SW 1271 (cell line): Measurements from ENCODE around the gene NES.

Source experiments
- DNase-seq, 2 experiments: peaks; one replicate each; lab custom pipeline; 2025; lab: John Stamatoyannopoulos, UW

Gene NES, protein sequence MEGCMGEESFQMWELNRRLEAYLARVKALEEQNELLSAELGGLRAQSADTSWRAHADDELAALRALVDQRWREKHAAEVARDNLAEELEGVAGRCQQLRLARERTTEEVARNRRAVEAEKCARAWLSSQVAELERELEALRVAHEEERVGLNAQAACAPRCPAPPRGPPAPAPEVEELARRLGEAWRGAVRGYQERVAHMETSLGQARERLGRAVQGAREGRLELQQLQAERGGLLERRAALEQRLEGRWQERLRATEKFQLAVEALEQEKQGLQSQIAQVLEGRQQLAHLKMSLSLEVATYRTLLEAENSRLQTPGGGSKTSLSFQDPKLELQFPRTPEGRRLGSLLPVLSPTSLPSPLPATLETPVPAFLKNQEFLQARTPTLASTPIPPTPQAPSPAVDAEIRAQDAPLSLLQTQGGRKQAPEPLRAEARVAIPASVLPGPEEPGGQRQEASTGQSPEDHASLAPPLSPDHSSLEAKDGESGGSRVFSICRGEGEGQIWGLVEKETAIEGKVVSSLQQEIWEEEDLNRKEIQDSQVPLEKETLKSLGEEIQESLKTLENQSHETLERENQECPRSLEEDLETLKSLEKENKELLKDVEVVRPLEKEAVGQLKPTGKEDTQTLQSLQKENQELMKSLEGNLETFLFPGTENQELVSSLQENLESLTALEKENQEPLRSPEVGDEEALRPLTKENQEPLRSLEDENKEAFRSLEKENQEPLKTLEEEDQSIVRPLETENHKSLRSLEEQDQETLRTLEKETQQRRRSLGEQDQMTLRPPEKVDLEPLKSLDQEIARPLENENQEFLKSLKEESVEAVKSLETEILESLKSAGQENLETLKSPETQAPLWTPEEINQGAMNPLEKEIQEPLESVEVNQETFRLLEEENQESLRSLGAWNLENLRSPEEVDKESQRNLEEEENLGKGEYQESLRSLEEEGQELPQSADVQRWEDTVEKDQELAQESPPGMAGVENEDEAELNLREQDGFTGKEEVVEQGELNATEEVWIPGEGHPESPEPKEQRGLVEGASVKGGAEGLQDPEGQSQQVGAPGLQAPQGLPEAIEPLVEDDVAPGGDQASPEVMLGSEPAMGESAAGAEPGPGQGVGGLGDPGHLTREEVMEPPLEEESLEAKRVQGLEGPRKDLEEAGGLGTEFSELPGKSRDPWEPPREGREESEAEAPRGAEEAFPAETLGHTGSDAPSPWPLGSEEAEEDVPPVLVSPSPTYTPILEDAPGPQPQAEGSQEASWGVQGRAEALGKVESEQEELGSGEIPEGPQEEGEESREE (N-terminal part only)

DNA sequence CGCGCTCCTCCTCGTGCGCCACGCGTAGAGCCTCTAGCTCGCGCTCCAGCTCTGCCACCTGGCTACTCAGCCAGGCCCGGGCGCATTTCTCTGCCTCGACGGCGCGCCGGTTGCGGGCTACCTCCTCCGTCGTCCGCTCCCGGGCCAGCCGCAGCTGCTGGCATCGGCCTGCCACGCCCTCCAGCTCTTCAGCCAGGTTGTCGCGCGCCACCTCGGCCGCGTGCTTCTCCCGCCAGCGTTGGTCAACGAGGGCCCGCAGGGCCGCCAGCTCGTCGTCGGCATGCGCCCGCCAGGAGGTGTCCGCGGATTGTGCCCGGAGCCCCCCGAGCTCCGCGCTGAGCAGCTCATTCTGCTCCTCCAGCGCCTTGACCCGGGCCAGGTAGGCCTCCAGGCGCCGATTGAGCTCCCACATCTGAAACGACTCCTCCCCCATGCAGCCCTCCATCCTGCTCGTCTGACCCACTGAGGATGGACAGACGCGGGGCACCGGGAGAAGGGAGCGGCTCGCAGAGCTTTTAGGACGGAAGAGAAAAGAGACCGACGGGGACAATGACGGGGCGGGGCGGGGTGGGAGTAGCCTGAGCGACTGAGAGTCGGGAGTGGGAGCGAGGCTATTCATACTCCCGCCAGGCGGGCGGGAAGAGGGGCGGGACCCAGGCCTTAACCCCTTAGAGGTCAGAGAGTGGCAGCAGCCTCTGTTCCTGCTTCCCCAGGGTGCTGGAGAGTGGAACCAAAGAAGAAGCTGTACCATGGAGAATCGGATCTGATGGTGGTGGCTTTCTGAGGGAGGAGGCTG lies at the start of gene NES:
Gene NES, minus strand, starts transcription at position 588 of the 796 bp plus-strand sequence. Its CDS starts 143 bp downstream, at position 445.
- DNase-seq = no peak

DNA sequence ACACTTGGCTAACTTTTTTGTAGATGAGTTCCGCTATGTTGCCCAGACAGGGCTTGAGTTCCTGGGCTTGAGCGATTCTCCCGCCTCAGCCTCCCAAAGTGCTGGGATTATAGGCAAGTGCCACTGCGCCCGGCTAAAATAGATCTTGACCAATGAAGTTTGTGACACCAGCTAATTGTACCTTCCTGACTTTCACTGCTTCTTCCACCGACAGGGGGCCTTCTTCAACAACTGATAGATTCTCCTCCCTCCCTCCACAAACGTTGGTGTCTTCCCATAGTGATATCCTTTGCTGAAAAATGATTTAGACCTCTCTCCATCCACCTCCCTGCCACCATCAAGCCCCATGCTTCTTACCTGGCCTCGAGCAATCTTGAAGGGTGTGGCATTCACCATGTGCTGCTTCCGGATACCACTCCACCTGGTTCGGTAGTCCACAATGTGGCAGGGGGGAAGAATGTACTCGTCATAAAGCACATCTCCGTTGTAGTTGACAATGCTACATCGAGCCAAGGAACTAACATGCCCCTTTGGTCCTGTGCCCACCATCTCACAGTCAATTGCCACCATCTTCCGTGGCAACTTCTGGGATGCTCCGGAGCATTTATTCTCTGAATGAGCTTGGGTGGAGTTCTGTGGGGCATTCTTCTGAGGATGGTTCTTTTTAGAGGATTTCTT lies 49.5 kb upstream of the NES start:
- peak; percentile 18 to 45 for DNase-seq

DNA sequence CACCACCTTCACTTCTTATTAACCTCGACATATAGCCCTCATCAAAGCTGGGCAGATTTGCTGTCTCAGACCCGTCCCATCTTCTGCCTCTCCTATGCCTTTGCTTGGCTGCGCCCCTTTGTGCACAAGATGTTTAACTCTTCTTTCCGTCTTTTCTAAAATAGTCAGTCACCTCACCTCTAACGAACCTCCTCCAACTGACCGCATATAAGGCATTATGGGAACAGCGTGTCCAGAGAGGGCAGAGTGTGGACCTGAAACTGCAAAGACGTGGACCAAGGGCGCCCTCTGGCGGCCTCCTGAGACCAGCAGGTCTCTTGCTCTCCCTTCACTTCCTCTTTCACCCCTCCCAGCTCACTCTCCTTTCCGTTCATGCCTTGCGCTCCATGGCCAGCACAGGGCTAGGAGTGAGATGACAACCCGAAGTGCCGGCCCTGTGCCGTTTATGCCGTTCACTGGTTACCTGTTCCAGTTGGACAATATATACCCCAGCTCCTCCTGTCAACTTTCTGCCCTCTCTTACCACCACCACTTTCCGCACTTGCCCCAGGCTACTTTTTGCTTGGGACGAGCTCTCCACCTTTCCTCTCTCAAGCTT lies 48.6 kb upstream of the NES start:
- peak in 1 of 2 experiments; percentile 82 for DNase-seq

DNA sequence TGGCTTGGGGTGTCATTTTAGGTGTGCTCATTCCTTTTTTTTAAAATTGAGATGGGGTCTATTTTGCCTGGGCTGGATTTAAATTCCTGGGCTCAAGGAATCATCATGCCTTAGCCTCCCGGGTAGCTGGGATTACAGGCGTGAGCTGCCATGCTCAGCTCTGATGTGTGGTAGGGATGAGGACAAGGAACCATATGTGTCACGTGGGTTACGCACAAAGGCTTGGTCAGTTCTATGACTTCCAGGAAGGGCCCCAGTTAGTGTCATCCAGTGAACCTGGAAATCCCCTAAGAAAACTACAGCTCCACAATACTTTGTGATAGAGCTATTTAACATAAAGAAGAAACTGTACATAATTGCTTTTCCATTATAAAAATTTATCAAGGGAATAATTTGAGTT lies 44.3 kb upstream of the NES start:
- no peak for DNase-seq

DNA sequence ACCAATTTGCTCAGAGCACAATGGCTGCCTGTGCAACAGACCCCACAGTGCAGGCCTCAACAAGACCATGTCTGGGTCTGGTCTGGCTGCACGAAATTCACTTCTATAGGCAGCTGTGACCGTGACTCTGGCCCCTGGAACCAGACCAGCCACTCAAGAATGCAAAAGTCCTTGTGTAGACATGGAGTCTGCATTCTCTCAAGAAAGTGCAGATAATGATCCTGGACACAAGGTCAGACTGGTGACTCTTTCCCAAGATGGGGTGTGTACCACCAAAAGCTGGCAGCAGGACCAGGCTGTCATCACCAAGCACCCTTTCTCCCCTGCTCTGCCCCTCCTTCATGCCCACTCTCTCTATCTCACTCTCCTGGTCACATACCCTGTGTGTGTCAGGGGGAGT lies 43.9 kb upstream of the NES start:
- DNase-seq = no peak

DNA sequence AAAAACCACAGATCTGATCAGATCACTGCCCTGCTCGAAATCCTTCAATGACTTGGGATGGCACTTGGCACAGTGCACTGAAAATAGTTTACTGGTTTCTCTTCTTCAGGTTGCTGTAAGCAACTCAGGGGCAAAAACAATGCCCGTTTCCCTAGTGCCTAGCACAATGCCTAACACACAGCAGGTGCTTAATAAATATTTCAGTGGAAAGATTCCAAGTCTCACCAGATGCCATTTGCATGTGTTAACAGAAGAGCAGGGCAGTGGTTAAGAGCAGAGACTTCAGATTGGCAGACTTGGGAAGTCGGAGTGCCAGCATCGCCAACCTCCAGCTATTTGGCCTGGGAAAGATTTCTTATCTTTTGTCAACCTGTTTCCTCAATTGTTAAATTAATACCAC lies 40.1 kb upstream of the NES start:
- no peak for DNase-seq

DNA sequence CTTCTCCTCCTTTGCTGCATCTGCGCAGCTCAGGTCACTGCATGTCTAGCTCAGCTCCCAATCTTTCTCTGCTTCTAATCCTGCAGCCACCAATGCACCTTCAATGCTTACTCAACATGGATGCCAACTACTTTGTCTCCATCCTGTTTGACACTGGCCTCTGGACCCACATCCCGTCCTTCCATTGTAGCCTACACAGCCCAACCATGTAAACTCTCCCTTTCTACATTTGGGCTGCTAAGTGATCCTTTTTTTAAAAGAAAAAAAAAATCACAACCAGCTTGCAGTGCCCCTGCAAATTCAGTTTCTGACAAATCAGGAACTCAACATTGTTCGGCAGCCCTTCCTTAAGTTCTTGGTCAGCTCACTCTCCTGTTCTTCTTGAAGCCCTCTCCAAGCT lies 37.6 kb upstream of the NES start:
- DNase-seq = no peak

DNA sequence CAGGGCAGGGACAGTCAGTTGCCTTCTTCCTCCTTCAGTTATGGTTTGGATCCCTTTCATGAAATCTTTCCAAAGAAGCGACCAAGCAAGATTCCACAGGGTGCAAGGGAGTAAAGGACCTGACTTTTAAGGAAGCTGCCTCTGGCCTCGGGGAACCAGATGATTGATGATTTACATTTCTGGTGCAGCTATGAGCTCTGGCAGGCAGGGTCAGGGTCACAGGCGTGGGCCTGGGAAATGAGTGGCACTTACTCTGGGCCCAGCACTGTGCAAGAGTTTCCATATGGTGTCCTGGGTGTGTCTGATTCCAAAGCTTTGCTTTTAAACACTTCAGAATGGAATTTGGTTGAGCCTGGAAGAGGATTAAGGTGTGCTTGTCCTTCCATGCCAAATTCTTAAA lies 35.4 kb upstream of the NES start:
- DNase-seq = no peak

DNA sequence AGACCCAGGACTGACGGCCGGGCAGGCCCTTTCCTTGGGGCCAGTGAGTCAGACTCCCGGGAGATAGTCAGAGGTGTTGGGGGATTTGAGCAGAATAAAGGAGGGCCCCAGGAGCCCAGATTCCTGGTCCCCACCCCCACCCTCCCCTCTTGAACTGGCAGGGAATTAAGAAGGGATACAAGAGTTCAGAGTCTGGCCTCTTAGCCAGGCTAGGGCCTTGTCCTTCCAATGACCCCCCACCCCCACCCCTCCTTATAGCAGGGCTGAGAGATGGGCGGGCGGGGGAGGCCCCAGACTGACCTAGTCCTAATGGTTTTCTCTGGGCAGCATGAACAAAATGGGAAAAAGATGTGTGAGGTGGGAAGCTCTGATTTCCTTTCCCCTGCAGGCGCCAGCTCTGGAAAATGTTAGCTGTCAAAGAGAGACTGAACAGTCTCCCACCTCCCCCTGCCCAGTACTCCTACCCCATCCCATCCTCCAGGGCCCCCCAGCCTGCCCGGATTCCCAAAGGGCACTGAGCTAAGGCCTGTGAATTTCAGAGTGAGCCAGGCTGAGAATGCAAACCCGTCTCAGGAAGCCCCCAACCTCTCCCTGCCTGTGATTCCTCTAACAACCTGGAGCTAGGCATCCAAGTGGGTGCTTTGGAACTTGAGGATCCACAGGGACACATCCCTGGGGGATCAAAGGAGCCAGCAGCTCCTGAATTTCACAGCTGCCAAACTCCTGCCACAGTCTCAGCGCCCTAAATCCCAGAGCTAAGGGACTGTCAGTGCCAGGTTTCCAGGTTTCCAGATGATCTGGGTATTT lies 34.0 kb upstream of the NES start:
- DNase-seq = no peak

DNA sequence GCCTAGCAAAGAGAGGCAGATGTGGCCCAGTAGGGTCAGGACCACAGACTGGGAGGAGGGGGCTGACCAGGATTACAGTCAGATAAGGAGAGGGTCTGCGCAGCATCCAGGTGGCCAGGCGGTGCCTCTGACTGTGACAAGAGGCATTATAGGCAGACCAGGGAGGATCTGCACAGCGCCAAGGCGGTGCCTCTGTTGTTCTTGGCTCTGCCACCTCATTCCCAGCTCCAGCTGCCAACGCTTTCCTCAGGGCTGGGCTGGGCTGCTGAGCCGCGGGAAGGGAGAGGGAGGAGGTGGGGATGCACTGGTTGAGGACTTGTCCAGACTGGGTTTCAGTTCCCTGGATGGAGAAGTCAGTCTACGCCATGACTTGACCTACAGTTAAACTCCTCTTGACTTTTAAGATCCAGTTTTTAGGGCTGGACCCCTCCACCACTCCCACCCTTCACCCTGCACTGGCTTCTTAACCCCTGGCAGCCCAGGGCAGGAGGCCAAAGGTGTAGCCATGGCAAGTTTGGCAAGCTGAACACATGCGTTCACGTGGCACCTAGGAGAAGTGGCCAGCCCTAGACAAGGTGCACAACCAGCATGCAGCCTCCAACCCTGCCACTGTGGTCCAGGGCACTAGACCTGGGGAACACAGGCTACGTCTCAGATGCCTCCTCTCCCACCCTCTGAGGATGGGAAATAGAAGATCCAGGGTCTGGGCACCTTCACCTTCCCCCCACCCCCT lies 32.7 kb upstream of the NES start:
- no peak for DNase-seq

DNA sequence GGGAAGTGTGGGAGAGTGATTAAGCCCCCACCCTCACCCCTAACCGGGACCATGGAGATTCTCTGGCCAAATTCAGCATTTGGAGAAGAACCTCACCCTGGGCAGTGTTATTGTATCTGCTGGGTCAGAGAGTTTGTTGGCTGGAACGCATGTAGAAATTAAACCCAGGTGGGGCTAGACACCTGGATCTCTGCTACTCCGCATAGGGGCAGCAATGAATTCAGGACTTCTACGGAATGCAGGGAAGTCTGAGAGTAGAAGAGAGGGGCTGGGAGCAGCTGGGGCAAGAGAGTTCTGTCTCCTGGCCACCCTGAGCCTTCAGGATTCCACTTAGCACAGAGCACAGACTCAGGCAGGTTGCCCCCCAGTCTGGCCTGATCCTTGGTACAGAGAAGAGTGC lies 31.8 kb upstream of the NES start:
- DNase-seq = no peak

DNA sequence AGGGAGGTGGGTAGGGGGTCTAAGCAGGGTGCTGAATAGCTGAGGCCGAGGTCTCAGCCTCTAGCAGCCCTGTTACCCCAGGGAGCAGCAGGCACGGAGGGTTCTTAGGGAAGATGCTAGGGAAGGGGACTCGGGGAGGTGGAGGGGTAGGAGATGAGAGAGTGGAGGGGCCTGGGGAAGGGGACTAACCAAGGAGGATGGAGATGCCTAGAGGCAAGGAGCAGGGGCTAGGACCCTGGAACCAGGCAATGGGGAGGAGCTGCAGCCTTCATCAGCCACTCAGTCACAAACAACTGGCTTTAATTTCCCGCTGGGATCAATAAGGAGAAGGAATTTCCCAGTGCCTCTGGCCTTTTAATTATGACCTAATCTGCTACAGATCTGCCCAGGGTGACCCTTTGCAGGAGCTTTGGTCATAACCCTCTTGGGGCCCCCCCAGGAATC lies 31.0 kb upstream of the NES start:
- DNase-seq = no peak

DNA sequence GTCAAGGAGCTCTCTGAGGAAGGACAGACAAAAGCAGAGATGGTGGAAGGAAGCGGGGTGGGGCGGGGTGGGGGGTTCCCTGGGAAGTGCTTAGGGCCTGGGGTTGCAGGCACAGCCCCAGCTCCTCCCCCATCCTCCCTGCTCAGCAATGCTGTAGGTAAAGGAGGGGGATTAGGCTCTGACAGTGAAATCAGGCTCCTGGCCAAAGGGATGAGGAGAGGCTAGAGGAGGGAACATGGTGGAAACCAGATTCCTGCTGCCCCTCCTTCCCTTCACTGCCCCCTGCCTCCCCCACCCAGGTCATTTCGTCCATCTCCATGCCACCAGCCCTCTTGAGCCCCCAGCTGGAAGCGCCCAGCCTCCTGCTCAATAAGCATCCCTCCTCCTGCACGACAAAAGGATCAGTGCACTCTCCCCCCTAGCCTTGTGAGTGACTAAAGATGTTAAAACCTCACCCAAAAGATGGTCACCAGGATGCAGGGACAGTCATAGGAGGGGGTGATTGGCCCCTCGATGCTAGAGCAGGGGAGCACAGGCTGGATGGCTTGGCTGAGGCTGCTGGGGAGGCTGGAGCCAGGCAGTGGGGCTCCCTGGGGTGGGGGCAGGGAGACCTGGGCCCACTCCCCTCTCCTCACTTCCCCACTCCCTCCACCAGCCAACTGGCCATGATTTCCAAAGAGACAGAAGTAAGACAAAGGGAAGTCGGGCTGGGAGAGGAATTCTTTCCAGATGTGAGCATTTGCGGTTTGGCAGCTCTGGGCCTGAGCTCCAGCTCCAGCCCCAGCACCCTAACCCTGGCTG lies 30.4 kb upstream of the NES start:
- DNase-seq = no peak

DNA sequence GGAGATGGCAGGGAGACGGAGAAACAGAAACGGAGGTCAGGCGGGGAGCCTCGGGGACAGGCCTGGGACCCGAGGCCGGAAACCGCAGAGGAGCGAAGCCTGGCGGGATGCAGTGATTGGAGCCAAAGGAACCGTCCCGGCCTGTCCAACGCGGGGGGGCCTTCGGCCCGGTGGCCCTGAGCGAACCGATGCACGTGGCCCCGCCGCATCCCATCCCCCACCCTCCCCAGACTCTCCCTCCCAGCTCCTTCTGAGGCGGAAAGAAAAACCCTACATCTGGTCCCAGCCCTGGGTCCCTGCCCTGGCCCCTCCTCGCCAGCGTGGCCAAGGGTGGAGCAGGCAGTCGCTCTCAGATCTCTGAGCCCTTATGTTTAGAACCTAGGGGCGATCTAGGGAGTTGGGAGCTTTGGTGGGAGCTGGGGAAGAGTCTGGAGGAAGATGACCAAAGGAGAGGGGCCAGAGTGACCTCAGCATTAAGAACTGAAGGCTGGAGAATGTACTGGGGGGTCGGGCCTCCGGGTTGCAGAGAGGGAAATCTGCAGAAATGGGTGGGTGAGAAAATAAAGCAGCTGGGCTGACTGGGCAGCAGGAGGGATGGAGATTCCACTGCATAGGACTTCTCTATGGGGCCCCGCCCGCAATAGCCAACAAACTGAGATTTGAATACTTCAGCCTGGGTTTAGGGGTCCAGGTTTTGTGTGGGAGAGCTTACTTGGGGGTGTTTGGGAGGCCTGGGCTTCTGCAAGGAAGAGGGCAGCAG lies 29.6 kb upstream of the NES start:
- no peak for DNase-seq

DNA sequence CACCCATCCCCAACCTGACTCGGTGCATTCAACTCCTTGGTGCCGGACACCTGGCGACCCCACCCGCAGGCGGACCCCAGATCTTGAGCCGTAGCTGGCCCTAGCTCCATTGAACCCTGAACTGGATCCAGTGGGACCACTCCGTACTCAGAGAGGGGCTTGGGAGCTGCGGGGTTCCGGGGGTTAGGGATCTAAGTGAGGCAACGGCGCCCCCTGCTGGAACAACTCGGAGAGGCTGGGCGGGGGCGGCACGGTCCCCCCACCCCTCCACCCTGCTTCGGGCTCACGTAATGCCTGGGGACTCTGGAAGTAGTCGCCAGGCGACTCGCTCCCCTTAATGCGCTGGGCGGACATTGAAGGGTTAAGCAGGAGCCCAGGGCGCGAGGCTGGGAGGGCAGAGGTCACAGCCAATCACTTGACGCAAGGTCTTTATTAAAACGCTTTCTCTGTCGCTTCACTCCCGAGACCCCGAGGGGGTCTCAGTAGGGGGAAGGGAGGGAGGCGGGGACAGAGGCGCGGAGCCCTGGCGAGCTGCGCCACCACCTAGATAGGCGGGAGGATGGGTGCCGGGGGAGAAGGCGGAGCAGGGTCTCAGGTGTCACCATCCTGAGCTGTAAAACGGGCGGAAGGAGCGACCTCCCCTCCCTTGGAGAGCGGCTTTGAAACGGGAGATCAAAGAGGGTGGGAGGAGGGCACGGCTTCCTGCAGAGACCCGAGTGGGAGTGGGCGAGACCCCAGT lies 28.9 kb upstream of the NES start:
- DNase-seq = no peak

DNA sequence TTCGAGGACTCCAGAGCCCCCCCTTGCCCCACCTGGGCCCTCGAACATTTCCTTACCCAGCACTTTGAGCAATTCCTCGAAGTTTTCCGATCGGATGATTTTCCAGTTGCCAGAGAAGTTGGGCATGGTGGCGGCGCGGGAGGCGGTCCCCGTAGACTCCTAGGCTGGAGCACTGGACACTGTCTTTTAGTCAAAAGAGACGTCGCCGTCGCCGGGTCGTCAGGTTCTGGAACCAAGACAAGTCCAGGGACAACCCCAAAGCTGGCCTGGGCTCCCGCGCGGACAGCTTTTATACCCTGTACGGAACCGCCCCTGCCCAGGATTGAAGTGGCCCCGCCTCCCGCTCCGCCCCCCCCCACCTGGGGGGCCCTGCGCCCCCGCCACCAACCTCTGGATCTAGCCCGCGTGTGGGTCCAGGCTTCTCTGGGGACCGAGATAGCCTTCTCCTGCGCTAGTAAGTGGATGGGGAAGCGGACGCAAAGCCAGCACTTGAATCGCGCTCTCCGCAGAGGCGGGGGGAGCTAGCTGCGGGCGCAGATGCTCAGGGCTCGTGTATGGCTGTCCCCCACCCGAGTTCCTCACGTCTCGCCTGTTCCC lies 28.2 kb upstream of the NES start, which contains the start of gene CRABP2:
Gene CRABP2, minus strand, starts transcription at position 263 of the 597 bp plus-strand sequence. Its CDS starts 137 bp downstream, at position 126.
- no peak for DNase-seq
